ENCODE measurements around the gene HEG1.

- TF ChIP-seq CTCF (IDR thresholded peaks at IDR 0.05) (no peak), POLR2A (IDR thresholded peaks at IDR 0.05) (no peak)
Observed at GRCh38 chr3:124935264-124935663, 120.5 kb downstream of the HEG1 start.
